Measurements from ENCODE around the gene ARL15. TPM values are rescaled to one million over a fixed set of nuclear protein-coding genes. Genes with fewer than 3 reads are reported as not detected.

ARL15 gene
- total and polyA plus RNA-seq, 9 of the 15 experiments (the other 6 are each of a cell fraction or from before 2014, with no cell fraction given) = 18.5 to 80.4 (median 57.0) TPM

DNA sequence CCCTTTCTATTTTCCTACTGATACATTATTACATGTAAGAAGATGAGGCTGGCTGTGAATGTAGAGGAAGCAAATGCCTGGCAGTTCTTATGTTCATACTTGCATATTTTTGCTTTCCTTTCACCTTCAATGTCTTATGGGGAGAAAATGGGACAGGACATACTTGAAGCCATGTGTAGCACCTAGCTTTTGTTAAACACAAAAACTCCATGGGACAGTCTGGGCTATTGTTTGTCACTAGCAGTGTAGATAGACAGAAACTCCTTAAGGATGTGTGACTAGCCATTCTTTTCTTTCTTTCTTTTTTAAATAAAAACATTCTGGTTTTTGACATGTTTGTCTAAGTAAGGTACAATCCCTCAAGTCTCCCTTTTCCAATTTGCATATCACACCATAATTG, 122.7 kb downstream of the ARL15 start:
- in situ Hi-C loops (cut with MboI) (no loop called here), intact Hi-C loops (cut with micrococcal nuclease) (no loop called here)
- no peak for TF ChIP-seq POU5F1 (IDR thresholded peaks at IDR 0.05; ENCODE audit: borderline replicate concordance, low read depth, low read length, partially characterized antibody)
- TF ChIP-seq, protein P1, sequence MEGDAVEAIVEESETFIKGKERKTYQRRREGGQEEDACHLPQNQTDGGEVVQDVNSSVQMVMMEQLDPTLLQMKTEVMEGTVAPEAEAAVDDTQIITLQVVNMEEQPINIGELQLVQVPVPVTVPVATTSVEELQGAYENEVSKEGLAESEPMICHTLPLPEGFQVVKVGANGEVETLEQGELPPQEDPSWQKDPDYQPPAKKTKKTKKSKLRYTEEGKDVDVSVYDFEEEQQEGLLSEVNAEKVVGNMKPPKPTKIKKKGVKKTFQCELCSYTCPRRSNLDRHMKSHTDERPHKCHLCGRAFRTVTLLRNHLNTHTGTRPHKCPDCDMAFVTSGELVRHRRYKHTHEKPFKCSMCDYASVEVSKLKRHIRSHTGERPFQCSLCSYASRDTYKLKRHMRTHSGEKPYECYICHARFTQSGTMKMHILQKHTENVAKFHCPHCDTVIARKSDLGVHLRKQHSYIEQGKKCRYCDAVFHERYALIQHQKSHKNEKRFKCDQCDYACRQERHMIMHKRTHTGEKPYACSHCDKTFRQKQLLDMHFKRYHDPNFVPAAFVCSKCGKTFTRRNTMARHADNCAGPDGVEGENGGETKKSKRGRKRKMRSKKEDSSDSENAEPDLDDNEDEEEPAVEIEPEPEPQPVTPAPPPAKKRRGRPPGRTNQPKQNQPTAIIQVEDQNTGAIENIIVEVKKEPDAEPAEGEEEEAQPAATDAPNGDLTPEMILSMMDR (IDR thresholded peaks at IDR 0.05 in 2 of 3, conservative IDR thresholded peaks at IDR 0.05 in 1 of 3; ENCODE audit: insufficient read depth in 2 of 3, low read depth in 1 of 3, low read length in 3 of 3) = no peak
- no peak for TF ChIP-seq NR3C1 (CRISPR knock-in tag; IDR thresholded peaks at IDR 0.05)
- TF ChIP-seq, protein P2, sequence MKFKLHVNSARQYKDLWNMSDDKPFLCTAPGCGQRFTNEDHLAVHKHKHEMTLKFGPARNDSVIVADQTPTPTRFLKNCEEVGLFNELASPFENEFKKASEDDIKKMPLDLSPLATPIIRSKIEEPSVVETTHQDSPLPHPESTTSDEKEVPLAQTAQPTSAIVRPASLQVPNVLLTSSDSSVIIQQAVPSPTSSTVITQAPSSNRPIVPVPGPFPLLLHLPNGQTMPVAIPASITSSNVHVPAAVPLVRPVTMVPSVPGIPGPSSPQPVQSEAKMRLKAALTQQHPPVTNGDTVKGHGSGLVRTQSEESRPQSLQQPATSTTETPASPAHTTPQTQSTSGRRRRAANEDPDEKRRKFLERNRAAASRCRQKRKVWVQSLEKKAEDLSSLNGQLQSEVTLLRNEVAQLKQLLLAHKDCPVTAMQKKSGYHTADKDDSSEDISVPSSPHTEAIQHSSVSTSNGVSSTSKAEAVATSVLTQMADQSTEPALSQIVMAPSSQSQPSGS (CRISPR knock-in tag; IDR thresholded peaks at IDR 0.05) = no peak
- no peak for TF ChIP-seq EWSR1 (IDR thresholded peaks at IDR 0.05; ENCODE audit: borderline replicate concordance, low read depth, partially characterized antibody)
- TF ChIP-seq, protein P3, sequence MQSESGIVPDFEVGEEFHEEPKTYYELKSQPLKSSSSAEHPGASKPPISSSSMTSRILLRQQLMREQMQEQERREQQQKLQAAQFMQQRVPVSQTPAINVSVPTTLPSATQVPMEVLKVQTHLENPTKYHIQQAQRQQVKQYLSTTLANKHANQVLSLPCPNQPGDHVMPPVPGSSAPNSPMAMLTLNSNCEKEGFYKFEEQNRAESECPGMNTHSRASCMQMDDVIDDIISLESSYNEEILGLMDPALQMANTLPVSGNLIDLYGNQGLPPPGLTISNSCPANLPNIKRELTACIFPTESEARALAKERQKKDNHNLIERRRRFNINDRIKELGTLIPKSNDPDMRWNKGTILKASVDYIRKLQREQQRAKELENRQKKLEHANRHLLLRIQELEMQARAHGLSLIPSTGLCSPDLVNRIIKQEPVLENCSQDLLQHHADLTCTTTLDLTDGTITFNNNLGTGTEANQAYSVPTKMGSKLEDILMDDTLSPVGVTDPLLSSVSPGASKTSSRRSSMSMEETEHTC (IDR thresholded peaks at IDR 0.05) = no peak
- TF ChIP-seq NCOA1 (IDR thresholded peaks at IDR 0.05; ENCODE audit: low read depth) = no peak
- ATAC-seq (no peak), FAIRE-seq (no peak), DNase-seq (ENCODE audit: extremely low read depth in 1 of 4, low spot score in 3 of 4) (no peak)
- H3K79me2 ChIP-seq (ENCODE audit: control insufficient read depth, insufficient read depth, low read length) = peaks cover 72% of the 10 kb centered on the region
- POLR2A ChIA-PET = interaction anchor here (0.6 to 0.8 kb wide), 2 partner anchors 8 to 11 kb away, joined by 3 read pairs; no protein-coding TSS in a partner anchor
- no peak overlapping the region for H3K4me3 ChIP-seq
- no peaks in the 10 kb centered on the region for H3K4me1 ChIP-seq (replicated peaks in 1 of 2; ENCODE audit: control insufficient read depth in 2 of 2, insufficient read depth in 2 of 2, low read length in 2 of 2)
- H4K20me1 ChIP-seq (replicated peaks; ENCODE audit: control insufficient read depth, insufficient read depth, low read length) = peaks cover 14% of the 10 kb centered on the region
- H3K27ac ChIP-seq (ENCODE audit: extremely low read depth, low read depth, low read length) = no peak overlapping the region
- CTCF ChIA-PET (ENCODE audit: low intra/inter-chr PET ratio) = no interaction called here
- H3K9ac ChIP-seq (ENCODE audit: insufficient read depth in 1 of 2, low read depth in 2 of 2, low read length in 2 of 2) = no peak overlapping the region
- no peaks in the 10 kb centered on the region for H3K27me3 ChIP-seq (ENCODE audit: control insufficient read depth in 2 of 2, insufficient read depth in 2 of 2, low read length in 2 of 2)
- no peaks in the 10 kb centered on the region for H3K9me1 ChIP-seq (ENCODE audit: control insufficient read depth, insufficient read depth, low read length)
- no peaks in the 10 kb centered on the region for H3K36me3 ChIP-seq (ENCODE audit: control insufficient read depth, insufficient read depth, low read length)
- H3K4me2 ChIP-seq (ENCODE audit: insufficient read depth, low read length) = no peak overlapping the region
- no peaks in the 10 kb centered on the region for H3K9me3 ChIP-seq (replicated peaks; ENCODE audit: control insufficient read depth, insufficient read depth, low read depth, low read length)
- H2AFZ ChIP-seq (ENCODE audit: low read depth, low read length) = no peak overlapping the region
- BruUV-seq (replicated peaks) = no TSS peak

Data from K562 (cell line).